ENCODE measurements around the gene KRTAP3-3. TPM values are rescaled to one million over a fixed set of nuclear protein-coding genes. Genes with fewer than 3 reads are reported as not detected.
"Not testable (repeated sequence)": the region's sequence is repeated elsewhere in the genome, so short reads cannot be mapped to it uniquely, and the experiment has no call there.

The KRTAP3-3 gene
- total RNA-seq, result 1.5 TPM

GRCh38 chr17:40993839-40994238 is at the start of gene KRTAP3-3:
TSS of gene KRTAP3-3 (minus strand) at chr17:40994164. CDS start at chr17:40994097, 67 bp downstream.
- no peak for DNase-seq

- no peak for DNase-seq
These were observed 49.0 kb upstream of the KRTAP3-3 start for GRCh38 chr17:41042953-41043352.

- DNase-seq, result not testable (repeated sequence)
These were observed 47.0 kb upstream of the KRTAP3-3 start, which contains the start of gene KRTAP1-1 for GRCh38 chr17:41040783-41041571. TSS of gene KRTAP1-1 (minus strand) at chr17:41041450. CDS start at chr17:41041397, 53 bp downstream.

- DNase-seq, result no peak
These were observed 43.9 kb upstream of the KRTAP3-3 start for GRCh38 chr17:41037853-41038350.

- not testable (repeated sequence) for DNase-seq
These were observed 40.5 kb upstream of the KRTAP3-3 start, which contains the start of gene KRTAP1-3 for GRCh38 chr17:41034346-41034935. TSS of gene KRTAP1-3 (minus strand) at chr17:41034874. CDS start at chr17:41034821, 53 bp downstream.

GRCh38 chr17:41029633-41030245 is 35.8 kb upstream of the KRTAP3-3 start, which contains the start of gene KRTAP1-4:
TSS of gene KRTAP1-4 (minus strand) at chr17:41030195. CDS start at chr17:41030078, 117 bp downstream.
- no peak for DNase-seq

GRCh38 chr17:41026715-41027471 is 32.9 kb upstream of the KRTAP3-3 start, which contains the start of gene KRTAP1-5:
TSS of gene KRTAP1-5 (minus strand) at chr17:41027208. CDS start at chr17:41027155, 53 bp downstream.
- DNase-seq, result no peak

- no peak for DNase-seq
These were observed 30.7 kb upstream of the KRTAP3-3 start for GRCh38 chr17:41024697-41025096.

- DNase-seq, result no peak
These were observed 26.4 kb upstream of the KRTAP3-3 start for GRCh38 chr17:41020336-41020735.

- no peak for DNase-seq
These were observed 25.5 kb upstream of the KRTAP3-3 start for GRCh38 chr17:41019415-41019814.

GRCh38 chr17:41018541-41018940 is 24.6 kb upstream of the KRTAP3-3 start:
- no peak for DNase-seq

- no peak for DNase-seq
These were observed 22.7 kb upstream of the KRTAP3-3 start for GRCh38 chr17:41016578-41017215.

GRCh38 chr17:41015454-41015853 is 21.5 kb upstream of the KRTAP3-3 start:
- no peak for DNase-seq

- no peak for DNase-seq
These were observed 19.6 kb upstream of the KRTAP3-3 start for GRCh38 chr17:41013606-41014005.

GRCh38 chr17:41013181-41013580 is 19.2 kb upstream of the KRTAP3-3 start:
- DNase-seq, result no peak

GRCh38 chr17:41012326-41013120 is 18.6 kb upstream of the KRTAP3-3 start:
- DNase-seq, result no peak

GRCh38 chr17:41010441-41010840 is 16.5 kb upstream of the KRTAP3-3 start:
- DNase-seq, result no peak

- DNase-seq, result no peak
These were observed 16.0 kb upstream of the KRTAP3-3 start for GRCh38 chr17:41009936-41010335.

- DNase-seq, result no peak
These were observed 15.4 kb upstream of the KRTAP3-3 start for GRCh38 chr17:41009301-41009760.

GRCh38 chr17:41008811-41009210 is 14.8 kb upstream of the KRTAP3-3 start, which contains the start of gene KRTAP3-1:
TSS of gene KRTAP3-1 (minus strand) at chr17:41009128. CDS start at chr17:41009074, 54 bp downstream.
- no peak for DNase-seq
